Central memory CD8-positive, alpha-beta T cell (primary cell): ENCODE measurements around the gene CYP2S1.
"Not testable (repeated sequence)": the region's sequence is repeated elsewhere in the genome, so short reads cannot be mapped to it uniquely, and the experiment has no call there.

Experiments used
- ATAC-seq: fragments of 150-1000 bp; cut with Tn5 transposase; replicated peaks from 2 replicates; pipeline ENCODE4 v1.10.0; 2022; ENCODE audit warnings: mild to moderate bottlenecking, moderate FRiP score, moderate number of reproducible peaks; ENCODE audit not compliant: poor library complexity, severe bottlenecking; ENCODE audit errors: extremely low read depth
- DNase-seq, 2 donors: peaks; one replicate each; pipeline ENCODE4 v3.0.0; 2021; ENCODE audit warnings: low spot score in 2 of 2
- H3K27ac Mint-ChIP-seq: one replicate; pipeline ENCODE4 v1.8.0; 2022; ENCODE audit warnings: low read depth, mild to moderate bottlenecking, moderate library complexity, mixed read lengths
- H3K27me3 Mint-ChIP-seq: one replicate; pipeline ENCODE4 v1.8.0; 2022; ENCODE audit warnings: mixed read lengths
- H3K36me3 Mint-ChIP-seq: one replicate; pipeline ENCODE4 v1.8.0; 2022; ENCODE audit warnings: mild to moderate bottlenecking, moderate library complexity, mixed read lengths; ENCODE audit not compliant: insufficient read depth
- H3K4me1 Mint-ChIP-seq: one replicate; pipeline ENCODE4 v1.8.0; 2022; ENCODE audit warnings: mixed read lengths
- H3K4me3 Mint-ChIP-seq: one replicate; pipeline ENCODE4 v1.8.0; 2022; ENCODE audit warnings: mild to moderate bottlenecking, moderate library complexity, mixed read lengths
- H3K9me3 Mint-ChIP-seq: one replicate; pipeline ENCODE4 v1.8.0; 2022; ENCODE audit warnings: mixed read lengths

The CYP2S1 gene

DNA sequence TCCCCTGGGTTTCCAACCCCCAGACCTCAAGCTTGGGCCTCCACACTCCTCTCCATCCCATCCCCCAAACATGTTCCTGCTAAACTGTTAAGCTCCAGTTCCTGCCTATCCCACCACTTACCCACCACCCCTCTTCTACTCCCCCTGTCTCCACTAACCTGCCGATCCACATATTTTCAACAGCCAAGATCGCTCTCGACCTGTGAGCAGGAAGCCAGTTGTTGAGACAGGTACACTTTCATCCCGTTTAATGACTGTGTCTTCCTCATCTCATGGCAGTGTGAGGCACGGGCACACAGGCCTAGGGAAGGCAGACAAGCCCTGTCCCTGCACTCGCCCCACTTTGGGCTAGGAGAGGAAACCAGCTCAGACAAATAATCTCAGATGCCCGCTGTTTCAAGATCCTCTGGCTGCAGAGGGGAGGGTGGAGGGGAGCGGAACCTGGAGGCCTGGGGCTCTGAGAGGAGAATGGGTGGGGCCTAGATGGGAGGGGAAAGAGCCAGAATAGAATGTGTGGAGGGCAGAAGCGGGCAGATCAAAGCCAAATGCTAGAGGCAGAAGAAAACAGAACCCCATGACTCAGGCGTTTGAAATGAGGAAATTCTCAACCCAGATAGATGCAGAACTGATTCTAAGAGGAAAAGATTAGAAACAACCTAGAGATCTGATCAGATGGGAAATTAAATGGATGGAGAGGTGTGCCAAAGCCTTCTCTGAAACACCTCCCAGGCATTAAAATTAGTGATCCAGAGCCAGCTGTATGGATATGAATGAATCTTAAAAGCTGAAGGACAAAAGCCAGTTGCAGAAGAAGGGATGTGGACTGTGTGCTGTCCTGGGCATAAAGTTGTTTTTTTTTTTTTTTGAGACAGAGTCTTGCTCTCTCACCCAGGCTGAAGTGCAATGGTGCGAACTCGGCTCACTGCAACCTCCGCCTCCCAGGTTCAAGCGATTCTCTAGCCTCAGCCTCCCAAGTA lies 16.9 kb upstream of the CYP2S1 start:
- Mint-ChIP-seq H3K27me3 (no peaks in the 10 kb centered on the region), H3K4me1 (peaks cover 6% of the 10 kb centered on the region), H3K9me3 (no peaks in the 10 kb centered on the region), H3K36me3 (no peaks in the 10 kb centered on the region), H3K4me3 (peak overlapping the region; percentile 18), H3K27ac (peak overlapping the region; percentile 29)
- DNase-seq (no peak), ATAC-seq (no peak)

DNA sequence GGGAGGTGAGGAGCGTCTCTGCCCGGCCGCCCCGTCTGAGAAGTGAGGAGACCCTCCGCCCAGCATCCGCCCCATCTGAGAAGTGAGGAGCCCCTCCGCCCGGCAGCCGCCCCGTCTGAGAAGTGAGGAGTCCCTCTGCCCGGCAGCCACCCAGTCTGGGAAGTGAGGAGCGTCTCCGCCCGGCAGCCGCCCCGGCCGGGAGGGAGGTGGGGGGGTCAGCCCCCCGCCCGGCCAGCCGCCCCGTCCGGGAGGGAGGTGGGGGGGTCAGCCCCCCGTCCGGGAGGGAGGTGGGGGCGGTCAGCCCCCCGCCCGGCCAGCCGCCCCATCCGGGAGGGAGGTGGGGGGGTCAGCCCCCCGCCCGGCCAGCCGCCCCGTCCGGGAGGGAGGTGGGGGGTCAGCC lies 12.8 kb upstream of the CYP2S1 start:
- not testable (repeated sequence) for ATAC-seq, H3K4me3 Mint-ChIP-seq, H3K27me3 Mint-ChIP-seq, H3K9me3 Mint-ChIP-seq, H3K27ac Mint-ChIP-seq, H3K36me3 Mint-ChIP-seq, DNase-seq, H3K4me1 Mint-ChIP-seq

DNA sequence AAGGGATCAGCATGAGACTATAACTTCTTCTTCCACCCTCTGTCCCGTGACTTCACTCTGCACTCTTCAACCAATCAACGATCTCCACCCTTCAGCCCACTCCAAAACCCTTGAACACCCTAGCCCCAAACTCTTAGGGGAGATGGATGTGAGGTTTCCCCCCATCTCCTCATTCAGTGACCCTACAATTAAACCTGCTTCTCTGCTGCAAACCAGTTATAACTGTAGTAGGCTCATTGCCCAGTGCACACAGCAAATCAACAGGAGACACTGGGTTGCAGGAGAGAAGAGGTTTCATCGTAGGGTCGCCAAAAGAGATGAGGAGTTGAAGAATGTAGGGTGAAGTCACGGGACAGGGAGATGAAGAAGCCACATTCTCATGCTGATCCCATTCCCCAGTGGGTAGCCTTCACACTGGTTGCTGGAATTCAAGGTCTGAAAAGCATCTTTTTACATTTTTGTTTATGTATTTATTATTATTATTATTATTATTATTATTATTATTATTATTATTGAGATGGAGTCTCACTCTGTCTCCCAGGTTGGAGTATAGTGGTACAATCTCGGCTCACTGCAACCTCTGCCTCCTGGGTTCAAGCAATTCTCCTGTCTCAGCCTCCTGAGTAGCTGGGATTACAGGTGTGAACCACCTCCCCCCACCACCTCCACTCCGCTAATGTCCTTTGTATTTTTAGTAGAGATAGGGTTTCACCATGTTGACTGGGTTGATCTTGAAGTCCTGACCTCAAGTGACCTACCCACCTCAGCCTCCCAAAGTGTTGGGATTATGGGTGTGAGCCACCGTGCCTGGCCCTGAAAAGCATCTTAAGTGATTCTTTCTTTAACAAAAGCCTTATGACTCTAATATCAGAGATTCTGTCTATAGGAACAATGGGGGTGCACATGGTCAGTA lies 5.8 kb upstream of the CYP2S1 start:
- H3K36me3 Mint-ChIP-seq: no peaks in the 10 kb centered on the region
- peaks cover 32% of the 10 kb centered on the region for H3K27me3 Mint-ChIP-seq
- ATAC-seq: no peak
- DNase-seq: no peak
- H3K4me3 Mint-ChIP-seq: no peak overlapping the region
- no peak overlapping the region for H3K27ac Mint-ChIP-seq
- no peaks in the 10 kb centered on the region for H3K9me3 Mint-ChIP-seq
- H3K4me1 Mint-ChIP-seq: no peaks in the 10 kb centered on the region

DNA sequence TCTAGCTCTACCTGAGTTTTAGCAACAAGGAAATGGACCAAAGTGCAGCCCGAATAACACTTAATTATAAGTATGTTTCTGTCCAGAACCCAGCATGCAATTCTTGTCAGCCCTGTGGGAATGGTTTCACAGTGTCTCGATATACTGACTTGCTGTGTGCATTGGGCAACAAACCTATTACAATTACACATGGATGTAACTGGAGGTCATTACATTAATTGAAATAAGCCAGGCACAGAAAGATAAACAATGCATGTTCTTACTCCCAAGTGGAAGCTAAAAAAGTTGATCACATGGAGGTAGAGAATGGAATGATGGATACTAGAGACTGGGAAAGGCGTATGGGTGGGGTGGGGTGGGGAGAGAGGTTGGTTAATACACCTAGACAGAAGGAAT lies 5.1 kb upstream of the CYP2S1 start:
- Mint-ChIP-seq H3K9me3 (no peaks in the 10 kb centered on the region), H3K4me1 (no peaks in the 10 kb centered on the region), H3K27ac (no peak overlapping the region), H3K4me3 (no peak overlapping the region), H3K27me3 (peaks cover 39% of the 10 kb centered on the region), H3K36me3 (no peaks in the 10 kb centered on the region)
- no peak for DNase-seq
- ATAC-seq: no peak

DNA sequence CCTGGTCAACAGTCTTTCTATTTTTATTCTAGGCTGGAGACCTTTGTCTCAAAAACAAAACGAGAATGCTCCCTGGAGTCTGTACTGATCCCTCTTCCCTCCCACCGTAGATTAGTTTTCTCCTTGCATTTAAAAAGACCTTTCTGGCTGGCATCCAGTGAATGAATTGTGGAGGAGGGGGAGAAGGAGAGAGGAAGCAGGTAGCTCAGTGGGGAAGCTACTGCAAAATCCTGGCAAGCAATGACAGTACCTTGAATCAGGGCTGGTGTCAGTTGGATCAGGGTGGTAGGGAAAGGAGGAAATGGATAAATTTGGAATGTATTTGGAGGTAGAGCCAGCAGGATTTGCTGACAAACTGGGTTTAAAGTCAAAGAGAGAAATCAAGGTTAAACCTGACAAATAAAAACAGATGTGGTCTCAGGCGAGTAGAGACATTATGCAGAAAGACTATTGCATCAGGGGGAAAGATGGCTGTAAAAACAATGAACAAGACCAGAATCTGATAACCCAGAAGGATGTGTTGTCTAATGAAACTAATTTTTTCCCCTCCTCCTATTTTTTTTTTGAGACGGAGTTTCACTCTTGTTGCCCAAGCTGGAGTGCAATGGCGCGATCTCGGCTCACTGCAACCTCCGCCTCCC lies 3.5 kb upstream of the CYP2S1 start:
- Mint-ChIP-seq H3K9me3 (no peaks in the 10 kb centered on the region), H3K27me3 (peaks cover 56% of the 10 kb centered on the region), H3K36me3 (no peaks in the 10 kb centered on the region), H3K27ac (no peak overlapping the region), H3K4me3 (no peak overlapping the region), H3K4me1 (peaks cover 5% of the 10 kb centered on the region)
- DNase-seq (no peak), ATAC-seq (no peak)

DNA sequence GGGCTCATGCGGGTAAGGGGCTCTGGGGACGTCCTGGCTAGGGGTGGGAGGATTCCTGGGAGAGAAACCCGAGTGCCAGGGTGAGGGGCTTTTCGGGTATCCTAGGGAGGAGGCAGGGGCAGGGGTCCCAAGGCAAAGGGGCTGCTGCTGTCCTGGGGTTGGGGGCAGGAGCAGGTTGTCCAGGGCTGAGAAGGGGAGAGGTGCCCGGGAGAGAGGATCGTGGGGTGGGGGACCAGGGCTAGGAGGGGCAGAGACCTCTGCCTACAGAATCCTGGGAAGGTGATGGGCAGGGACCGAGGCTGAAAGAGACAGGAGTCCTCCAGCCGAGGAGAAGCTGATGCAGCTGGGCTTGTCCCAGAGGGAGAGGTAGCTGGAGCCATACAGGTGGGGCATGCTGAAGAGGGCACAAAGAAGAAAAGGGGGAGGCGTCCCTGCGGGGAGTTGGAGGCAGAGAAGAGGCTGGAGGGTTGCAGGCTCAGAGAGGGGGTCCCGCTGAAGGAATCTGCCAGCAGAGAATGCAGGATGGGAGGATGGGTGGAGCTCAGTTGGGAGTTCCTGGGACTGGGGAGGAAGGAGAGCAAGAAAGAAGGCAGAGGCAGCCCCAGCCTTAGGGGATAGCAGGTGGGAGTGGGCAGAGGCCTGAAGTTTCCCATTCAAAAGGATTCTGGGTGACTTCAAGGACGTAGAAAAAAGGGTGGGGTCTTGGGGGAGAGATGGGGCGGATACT lies 574 bp downstream of the CYP2S1 start:
- Mint-ChIP-seq H3K9me3 (no peaks in the 10 kb centered on the region), H3K27ac (no peak overlapping the region), H3K4me3 (no peak overlapping the region), H3K4me1 (peaks cover 5% of the 10 kb centered on the region), H3K36me3 (peaks cover 2% of the 10 kb centered on the region), H3K27me3 (peaks cover 90% of the 10 kb centered on the region)
- ATAC-seq (no peak), DNase-seq (no peak)

DNA sequence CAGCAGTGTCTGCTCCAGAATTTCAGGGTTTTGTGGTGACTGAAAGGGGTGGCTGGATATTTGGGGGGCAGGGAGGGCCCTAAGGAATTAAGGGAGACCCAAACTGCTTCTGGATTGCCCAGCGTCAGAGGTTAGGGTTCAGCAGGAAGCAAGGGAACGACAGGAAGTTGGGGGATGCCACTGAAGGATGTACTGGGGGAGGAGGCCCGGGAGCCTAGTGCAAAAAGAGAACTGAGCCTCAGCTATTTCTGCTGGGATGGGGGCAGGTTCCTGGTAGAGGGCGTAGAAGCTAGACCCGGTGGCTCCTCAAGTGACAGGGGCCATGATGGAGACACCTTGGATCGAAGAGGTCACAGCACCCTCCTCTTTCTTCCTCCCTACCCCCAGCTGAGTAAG lies 1.1 kb downstream of the CYP2S1 start:
- Mint-ChIP-seq H3K9me3 (no peaks in the 10 kb centered on the region), H3K4me3 (no peak overlapping the region), H3K36me3 (peaks cover 2% of the 10 kb centered on the region)

DNA sequence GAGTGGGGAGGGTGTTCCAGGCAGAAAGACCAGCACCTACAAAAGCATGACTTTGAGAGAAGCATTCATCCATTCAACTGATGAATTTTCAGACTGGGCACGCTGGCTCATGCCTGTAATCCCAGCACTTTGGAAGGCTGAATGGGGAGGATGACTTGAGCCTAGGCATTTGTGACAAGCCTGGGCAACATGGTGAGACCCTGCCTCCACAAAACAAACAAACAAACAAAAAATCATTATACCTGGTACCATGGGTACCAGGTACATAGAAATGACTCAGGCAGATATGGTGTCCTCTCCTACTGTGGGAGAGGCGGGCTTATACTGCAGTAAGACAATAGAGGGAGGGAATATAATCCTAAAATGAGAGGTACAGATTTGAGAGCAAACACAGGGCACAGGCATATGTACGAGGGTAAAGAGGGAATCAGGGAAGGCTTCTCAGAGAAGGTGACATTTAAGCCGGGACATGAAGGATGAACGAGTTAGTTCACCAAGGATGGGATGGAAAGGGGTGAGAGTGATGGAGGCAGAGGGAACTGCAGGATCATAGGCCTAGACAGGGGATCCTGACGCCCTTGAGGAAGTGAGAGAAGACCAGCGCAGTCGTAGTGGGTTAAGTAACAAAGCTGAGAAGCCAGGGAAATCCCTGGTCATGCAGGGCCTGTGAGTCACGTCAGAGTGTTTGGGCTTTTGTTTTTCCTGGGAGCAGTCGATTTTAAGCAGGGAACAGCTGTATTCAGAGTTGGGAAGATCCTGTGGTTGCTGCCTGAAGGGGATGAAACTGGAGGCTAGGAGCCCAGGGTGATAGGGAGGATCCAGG lies 2.9 kb downstream of the CYP2S1 start:
- Mint-ChIP-seq H3K36me3 (peaks cover 2% of the 10 kb centered on the region), H3K27me3 (peaks cover 87% of the 10 kb centered on the region), H3K4me3 (no peak overlapping the region), H3K4me1 (peaks cover 9% of the 10 kb centered on the region), H3K27ac (no peak overlapping the region), H3K9me3 (no peaks in the 10 kb centered on the region)
- ATAC-seq (no peak), DNase-seq (no peak)

More for the DNA sequence above, 1.1 kb downstream of the CYP2S1 start:
- peaks cover 5% of the 10 kb centered on the region for H3K4me1 Mint-ChIP-seq
- H3K27me3 Mint-ChIP-seq: peaks cover 94% of the 10 kb centered on the region
- H3K27ac Mint-ChIP-seq: no peak overlapping the region
- DNase-seq (no peak), ATAC-seq (no peak)

DNA sequence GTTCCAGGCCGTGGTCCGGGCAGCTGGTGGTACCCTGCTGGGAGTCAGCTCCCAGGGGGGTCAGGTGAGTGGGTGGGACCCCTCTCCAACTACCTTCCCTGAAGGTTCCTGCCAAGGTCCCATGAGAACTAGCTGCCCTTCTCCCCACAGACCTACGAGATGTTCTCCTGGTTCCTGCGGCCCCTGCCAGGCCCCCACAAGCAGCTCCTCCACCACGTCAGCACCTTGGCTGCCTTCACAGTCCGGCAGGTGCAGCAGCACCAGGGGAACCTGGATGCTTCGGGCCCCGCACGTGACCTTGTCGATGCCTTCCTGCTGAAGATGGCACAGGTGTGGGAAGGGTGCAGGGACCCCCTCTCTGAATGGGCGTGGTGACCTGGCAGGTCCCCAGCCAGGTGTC lies 5.5 kb downstream of the CYP2S1 start:
- H3K27me3 Mint-ChIP-seq: peaks cover 66% of the 10 kb centered on the region
- H3K4me1 Mint-ChIP-seq: peaks cover 9% of the 10 kb centered on the region
- ATAC-seq: no peak
- peaks cover 3% of the 10 kb centered on the region for H3K36me3 Mint-ChIP-seq
- H3K4me3 Mint-ChIP-seq: no peak overlapping the region
- H3K9me3 Mint-ChIP-seq: no peaks in the 10 kb centered on the region
- DNase-seq: no peak
- no peak overlapping the region for H3K27ac Mint-ChIP-seq

DNA sequence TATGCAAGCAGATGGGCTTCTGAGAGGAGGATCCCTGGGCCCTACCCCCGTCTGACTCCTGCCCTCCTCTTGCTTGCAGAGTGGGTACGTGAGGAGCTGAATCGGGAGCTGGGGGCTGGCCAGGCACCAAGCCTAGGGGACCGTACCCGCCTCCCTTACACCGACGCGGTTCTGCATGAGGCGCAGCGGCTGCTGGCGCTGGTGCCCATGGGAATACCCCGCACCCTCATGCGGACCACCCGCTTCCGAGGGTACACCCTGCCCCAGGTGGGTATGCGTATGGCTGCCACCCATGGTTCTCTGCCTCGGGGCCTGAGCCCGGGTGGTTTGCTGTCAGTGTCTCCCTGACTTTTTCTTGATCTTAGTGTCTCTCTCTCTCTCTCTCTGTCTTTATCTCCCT lies 10.4 kb downstream of the CYP2S1 start:
- Mint-ChIP-seq H3K4me3 (no peak overlapping the region), H3K27me3 (peaks cover 24% of the 10 kb centered on the region), H3K36me3 (peaks cover 5% of the 10 kb centered on the region), H3K27ac (no peak overlapping the region), H3K4me1 (peaks cover 14% of the 10 kb centered on the region), H3K9me3 (no peaks in the 10 kb centered on the region)
- no peak for ATAC-seq
- DNase-seq: no peak

DNA sequence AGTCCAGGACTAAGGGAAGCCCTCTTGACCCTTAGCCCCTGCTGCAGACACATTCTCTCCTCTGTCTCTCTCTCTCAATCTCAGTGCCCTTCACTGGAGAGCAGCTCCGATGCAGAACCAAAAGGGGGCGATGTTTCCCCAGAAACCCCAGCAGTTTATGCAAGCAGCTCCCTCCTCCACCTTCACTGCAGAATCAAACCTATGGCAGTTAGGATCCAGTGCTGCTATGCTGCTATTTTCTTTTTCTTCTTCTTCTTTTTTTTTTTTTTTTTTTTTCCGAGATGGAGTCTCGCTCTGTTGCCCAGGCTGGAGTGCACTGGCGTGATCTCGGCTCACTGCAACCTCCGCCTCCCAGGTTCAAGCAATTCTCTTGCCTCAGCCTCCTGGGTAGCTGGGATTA lies 11.3 kb downstream of the CYP2S1 start:
- ATAC-seq (peak; percentile 99), DNase-seq (peak; percentile 77 to 78)
- Mint-ChIP-seq H3K27me3 (peaks cover 14% of the 10 kb centered on the region), H3K4me1 (peaks cover 14% of the 10 kb centered on the region), H3K27ac (peak overlapping the region; percentile 19)
- H3K4me3 Mint-ChIP-seq, H3K9me3 Mint-ChIP-seq, H3K36me3 Mint-ChIP-seq: not testable (repeated sequence)
